PC-9 (cell line): ENCODE measurements around the gene ATP2B3.

Experiments
- CTCF ChIP-seq: fragments of 200-600 bp; sonication (generic); conservative IDR thresholded peaks from 2 replicates; pipeline ENCODE4 v1.6.1; 2017; ENCODE audit warnings: mixed run types, antibody characterized with exemption, mild to moderate bottlenecking, moderate library complexity
- EZH2 ChIP-seq: fragments of 200-600 bp; sonication (generic); IDR thresholded peaks from 2 replicates; pipeline ENCODE4 v1.8.0; 2017; ENCODE audit warnings: antibody characterized with exemption, low read depth

GRCh38 chrX:153546386-153546785 lies 28.9 kb downstream of the ATP2B3 start:
- TF ChIP-seq CTCF = no peak
- no peak for TF ChIP-seq EZH2
